SK-N-SH (cell line): ENCODE measurements around the gene SESN2. TPM values are rescaled to one million over a fixed set of nuclear protein-coding genes. Genes with fewer than 3 reads are reported as not detected.

Experiments used
- CTCF ChIA-PET: fragments of 300-600, 350-600 bp; formaldehyde crosslinking; extraction: SDS; loops from one replicate; lab custom pipeline; 2021; lab: Yijun Ruan, JAX
- POLR2A ChIA-PET: fragments of 350-600 bp; sonication (Branson Sonifier 250); formaldehyde crosslinking; extraction: SDS; loops from one replicate; lab custom pipeline; 2020; ENCODE audit warnings: antibody characterized with exemption, inconsistent platforms; lab: Yijun Ruan, JAX
- DNase-seq: peaks from one replicate; pipeline ENCODE4 v3.0.0; 2012
- H2AFZ ChIP-seq: fragments of 200-600 bp; sonication (generic); 2 replicates; pipeline ENCODE4 v1.8.1; 2016; ENCODE audit warnings: antibody characterized with exemption, mild to moderate bottlenecking, low read depth
- H3F3A ChIP-seq: fragments of 200-600 bp; sonication (generic); replicated peaks from 2 replicates; pipeline ENCODE3; 2016; ENCODE audit warnings: antibody characterized with exemption, mild to moderate bottlenecking; ENCODE audit not compliant: insufficient read depth
- H3K27ac ChIP-seq, 2 experiments: fragments of 200-500 bp in 1 of 2; fragments of 200-600 bp in 1 of 2; sonication (Bioruptor generic) in 1 of 2; sonication (generic), shearing (Covaris generic) in 1 of 2; 2 replicates each; pipeline versions ENCODE4 v1.5.1 to v1.6.1; 2014 to 2016; ENCODE audit warnings: low read depth in 2 of 2, inconsistent platforms in 1 of 2, low read length in 1 of 2, mild to moderate bottlenecking in 1 of 2, mixed read lengths in 1 of 2
- H3K27me3 ChIP-seq: fragments of 200-600 bp; sonication (generic), shearing (Covaris generic); 2 replicates; pipeline ENCODE4 v1.6.1; 2016; ENCODE audit warnings: mixed run types; ENCODE audit not compliant: insufficient read depth
- H3K36me3 ChIP-seq, 2 experiments: fragments of 200-500 bp in 1 of 2; fragments of 200-600 bp in 1 of 2; sonication (Bioruptor generic) in 1 of 2; sonication (generic) in 1 of 2; replicated peaks in 1 of 2; 2 replicates each; pipeline versions ENCODE3 to v1.5.1; 2014 to 2016; ENCODE audit warnings: low read length in 1 of 2, mild to moderate bottlenecking in 1 of 2; ENCODE audit not compliant: insufficient read depth in 2 of 2, control insufficient read depth in 1 of 2
- H3K4me1 ChIP-seq, 2 experiments: fragments of 200-500 bp in 1 of 2; fragments of 200-600 bp in 1 of 2; sonication (Bioruptor generic) in 1 of 2; sonication (generic), shearing (Covaris generic) in 1 of 2; 2 replicates each; pipeline versions ENCODE4 v1.5.1 to v1.6.1; 2014 to 2016; ENCODE audit warnings: low read depth in 1 of 2, low read length in 1 of 2, mixed run types in 1 of 2; ENCODE audit not compliant: insufficient read depth in 2 of 2, control insufficient read depth in 1 of 2
- H3K4me2 ChIP-seq: fragments of 200-600 bp; sonication (generic), shearing (Covaris generic); 2 replicates; pipeline ENCODE4 v1.6.1; 2017; ENCODE audit warnings: mixed run types
- H3K4me3 ChIP-seq, 2 experiments: fragments of 200-500 bp in 1 of 2; fragments of 200-600 bp in 1 of 2; sonication (Bioruptor generic) in 1 of 2; sonication (generic), shearing (Covaris generic) in 1 of 2; 2 replicates each; pipeline versions ENCODE4 v1.5.1 to v1.8.1; 2014 to 2016; ENCODE audit warnings: low read depth in 2 of 2, inconsistent platforms in 1 of 2, low read length in 1 of 2, mild to moderate bottlenecking in 1 of 2, mixed read lengths in 1 of 2, moderate library complexity in 1 of 2
- H3K79me2 ChIP-seq: fragments of 200-600 bp; sonication (generic); 2 replicates; pipeline ENCODE4 v1.8.1; 2017; ENCODE audit warnings: mild to moderate bottlenecking; ENCODE audit not compliant: insufficient read depth
- H3K9ac ChIP-seq: fragments of 200-600 bp; sonication (generic); 2 replicates; pipeline ENCODE4 v1.6.1; 2017; ENCODE audit warnings: mixed run types
- H3K9me2 ChIP-seq: fragments of 200-600 bp; sonication (generic); 2 replicates; pipeline ENCODE4 v1.6.1; 2017; ENCODE audit warnings: mixed run types
- H3K9me3 ChIP-seq: fragments of 200-600 bp; sonication (generic); 2 replicates; pipeline ENCODE4 v1.6.1; 2017; ENCODE audit warnings: mixed run types, mild to moderate bottlenecking, moderate library complexity
- H4K20me1 ChIP-seq: fragments of 200-600 bp; sonication (generic); 2 replicates; pipeline ENCODE4 v1.6.1; 2017; ENCODE audit warnings: mild to moderate bottlenecking, mixed run types; ENCODE audit not compliant: insufficient read depth
- CHD2 ChIP-seq: fragments of 150-350 bp; IDR thresholded peaks from 2 replicates; pipeline ENCODE4 v1.6.1; 2018; ENCODE audit warnings: low read length; ENCODE audit not compliant: partially characterized antibody
- EZH2phosphoT487 ChIP-seq: fragments of 200-600 bp; sonication (generic); IDR thresholded peaks from 2 replicates; pipeline ENCODE4 v1.6.1; 2017; ENCODE audit warnings: low read depth, mixed run types, mild to moderate bottlenecking, antibody characterized with exemption, moderate library complexity, borderline replicate concordance
- FOSL2 ChIP-seq: IDR thresholded peaks from 2 replicates; pipeline ENCODE4 v1.4.0; 2012; ENCODE audit warnings: low read depth, mild to moderate bottlenecking, moderate library complexity, borderline replicate concordance
- POLR2AphosphoS5 ChIP-seq: IDR thresholded peaks from 2 replicates; pipeline ENCODE4 v1.6.1; 2012; ENCODE audit warnings: low read depth, low read length
- RCOR1 ChIP-seq: fragments of 150-350 bp; IDR thresholded peaks from 2 replicates; pipeline ENCODE4 v1.6.1; 2017; ENCODE audit warnings: antibody characterized with exemption, low read length
- TAF1 ChIP-seq: IDR thresholded peaks from 2 replicates; pipeline ENCODE4 v1.6.1; 2012; ENCODE audit warnings: low read depth, mild to moderate bottlenecking, low read length, moderate library complexity, borderline replicate concordance
- WGBS: methylation state at CpG from one replicate; pipeline ENCODE4 v1.1.6; 2017; ENCODE audit warnings: low lambda C conversion rate; 5-methylcytosine and 5-hydroxymethylcytosine counted together
- polyA plus RNA-seq, 3 experiments: library from polyadenylated mRNA; depleted of rRNA; stranded (reverse); fragments of >200 nt; gene quantifications; 2 replicates each; pipeline ENCODE4 v1.2.3, GENCODE V29; 2012
- TF ChIP-seq, protein P1 (sequence below): IDR thresholded peaks from 2 replicates; pipeline ENCODE4 v1.4.0; 2012; ENCODE audit warnings: low read depth

SESN2 gene
- polyA plus RNA-seq, 1 of the 3 experiments (the other 2 are of a cell fraction), result 14.1 TPM

DNA sequence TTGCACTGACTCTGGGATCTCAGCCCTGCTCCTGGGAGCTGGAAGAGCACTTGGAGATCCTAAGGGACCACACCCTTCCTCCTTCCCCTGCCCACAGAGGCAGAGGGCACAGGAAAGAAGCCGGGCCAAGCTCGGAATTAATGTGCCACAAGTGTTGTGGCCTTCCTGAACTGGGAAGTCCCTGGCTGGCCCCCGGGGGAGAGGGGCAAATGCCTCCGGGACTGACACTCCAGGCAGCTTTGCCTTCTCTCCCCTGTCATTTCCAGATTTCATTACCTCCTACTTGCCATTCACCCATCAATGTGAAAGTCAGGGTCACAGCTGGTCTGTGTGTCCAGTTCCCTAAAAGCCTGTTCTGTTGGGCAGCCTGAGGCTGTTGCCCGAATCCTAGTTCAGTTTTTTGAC, 21.7 kb downstream of the SESN2 start:
- Histone ChIP-seq H3K4me1 (no peaks in the 10 kb centered on the region), H3K9ac (no peak overlapping the region), H3K4me2 (no peak overlapping the region), H3F3A (peaks cover 21% of the 10 kb centered on the region), H3K4me3 (no peak overlapping the region), H3K27ac (no peak overlapping the region), H3K79me2 (peaks cover 4% of the 10 kb centered on the region; the same call in 1 of the 2 replicates), H4K20me1 (peaks cover 9% of the 10 kb centered on the region; the same call in 1 of the 2 replicates), H2AFZ (no peak overlapping the region), H3K36me3 (peaks cover 42 to 50% of the 10 kb centered on the region in 2 experiments), H3K9me2 (no peaks in the 10 kb centered on the region), H3K27me3 (no peaks in the 10 kb centered on the region), H3K9me3 (no peaks in the 10 kb centered on the region)
- ChIA-PET CTCF (interaction anchor here (1.3 kb wide), 1 partner anchor 32 kb away, joined by 3 read pairs; no protein-coding TSS in a partner anchor), POLR2A (no interaction called here)
- TF ChIP-seq EZH2phosphoT487 (no peak), CHD2 (no peak), TAF1 (no peak), POLR2AphosphoS5 (no peak)
- WGBS, result 95% methylated on average over 3 of the region's 5 CpGs
- no peak for DNase-seq

DNA sequence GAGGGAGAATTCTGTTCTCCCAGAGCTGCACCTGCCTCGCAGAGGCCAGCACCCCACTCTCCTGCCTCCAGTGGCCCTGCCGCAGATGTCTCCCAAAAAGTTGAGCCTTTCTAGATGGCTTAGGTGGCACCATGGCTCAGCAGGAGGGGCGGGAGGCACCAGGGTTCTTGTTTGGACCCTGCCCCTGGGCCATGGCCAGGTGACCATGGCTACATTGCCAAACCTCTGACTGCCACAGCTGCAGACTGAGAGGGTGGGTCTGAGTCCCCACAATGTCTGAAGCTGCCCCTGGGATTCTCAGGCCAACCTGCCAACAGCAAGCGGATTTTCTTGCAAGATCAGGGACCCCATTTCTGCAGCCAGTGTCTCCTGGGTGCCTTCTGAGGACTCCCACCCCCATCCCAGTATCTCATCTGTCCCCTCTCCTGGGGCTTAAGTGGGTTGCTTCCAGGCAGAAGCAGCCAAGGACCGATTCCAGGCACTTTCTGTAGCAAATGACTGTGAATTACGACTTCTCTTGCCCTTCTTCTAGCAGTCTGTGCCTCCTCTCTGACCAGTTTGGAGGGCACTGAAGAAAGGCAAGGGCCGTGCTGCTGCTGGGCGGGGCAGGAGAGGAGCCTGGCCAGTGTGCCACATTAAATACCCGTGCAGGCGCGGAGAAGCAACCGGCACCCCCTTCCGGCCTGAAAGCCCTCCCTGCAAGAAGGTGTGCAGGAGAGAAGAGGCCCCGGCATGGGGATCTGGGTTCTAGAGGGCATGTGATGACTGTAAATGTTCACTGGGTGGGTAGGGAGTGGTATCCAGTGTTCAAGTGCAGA, 22.5 kb downstream of the SESN2 start:
- Histone ChIP-seq H3K4me1 (no peaks in the 10 kb centered on the region), H3K27me3 (no peaks in the 10 kb centered on the region), H3F3A (peaks cover 22% of the 10 kb centered on the region)
- POLR2A ChIA-PET, result no interaction called here
- TF ChIP-seq RCOR1, result no peak
- TF ChIP-seq, protein P1, sequence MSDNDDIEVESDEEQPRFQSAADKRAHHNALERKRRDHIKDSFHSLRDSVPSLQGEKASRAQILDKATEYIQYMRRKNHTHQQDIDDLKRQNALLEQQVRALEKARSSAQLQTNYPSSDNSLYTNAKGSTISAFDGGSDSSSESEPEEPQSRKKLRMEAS, result no peak
- TF ChIP-seq FOSL2, result no peak
- no peak for TF ChIP-seq TAF1
- TF ChIP-seq, all 33 proteins: peak for 0
- no peak overlapping the region for H3K27ac ChIP-seq
- no peaks in the 10 kb centered on the region for H3K9me2 ChIP-seq
- H2AFZ ChIP-seq, result no peak overlapping the region
- no peak overlapping the region for H3K9ac ChIP-seq
- peaks cover 42 to 50% of the 10 kb centered on the region in 2 experiments for H3K36me3 ChIP-seq
- H3K79me2 ChIP-seq, result peaks cover 4% of the 10 kb centered on the region; the same call in 1 of the 2 replicates
- WGBS, result 89% methylated on average over 6 of the region's 14 CpGs
- no peak overlapping the region for H3K4me3 ChIP-seq
- H3K4me2 ChIP-seq, result no peak overlapping the region
- DNase-seq, result no peak
- H3K9me3 ChIP-seq, result no peaks in the 10 kb centered on the region
- H4K20me1 ChIP-seq, result peaks cover 9% of the 10 kb centered on the region; the same call in 1 of the 2 replicates
- CTCF ChIA-PET, result interaction anchor here (1.3 kb wide), 1 partner anchor 33 kb away, joined by 3 read pairs; no protein-coding TSS in a partner anchor
